Measurements from ENCODE around the gene GTPBP10.

GTPBP10 gene

GRCh38 chr7:90424720-90425119, 78.2 kb downstream of the GTPBP10 start:
- TF ChIP-seq EZH2phosphoT487 (IDR thresholded peaks at IDR 0.05; ENCODE audit: borderline replicate concordance, low read length), result no peak
- no peak for TF ChIP-seq CTCF (IDR thresholded peaks at IDR 0.05; ENCODE audit: low read depth, low read length, poor library complexity, severe bottlenecking)
- Histone ChIP-seq H3K4me1 (ENCODE audit: control insufficient read depth, low read length) (no peaks in the 10 kb centered on the region), H3K36me3 (ENCODE audit: control insufficient read depth, low read length) (no peaks in the 10 kb centered on the region), H3K9me3 (ENCODE audit: control insufficient read depth, insufficient read depth, low read length) (no peaks in the 10 kb centered on the region), H3K79me2 (ENCODE audit: control insufficient read depth, low read length) (no peaks in the 10 kb centered on the region), H3K27me3 (ENCODE audit: control insufficient read depth, low read length) (no peaks in the 10 kb centered on the region), H3F3A (ENCODE audit: control insufficient read depth, insufficient read depth) (no peaks in the 10 kb centered on the region), H4K20me1 (ENCODE audit: control insufficient read depth, insufficient read depth, low read depth, low read length) (no peaks in the 10 kb centered on the region), H3K27ac (ENCODE audit: low read depth, low read length) (no peak overlapping the region), H3K4me2 (ENCODE audit: low read length) (no peak overlapping the region), H3K4me3 (ENCODE audit: low read length) (no peak overlapping the region), H3K9me2 (replicated peaks; ENCODE audit: control insufficient read depth, low read length) (no peaks in the 10 kb centered on the region)

GRCh38 chr7:90425376-90425775, 78.9 kb downstream of the GTPBP10 start:
- H3K4me1 ChIP-seq (ENCODE audit: control insufficient read depth, low read length), result no peaks in the 10 kb centered on the region
- no peaks in the 10 kb centered on the region for H3K9me3 ChIP-seq (ENCODE audit: control insufficient read depth, insufficient read depth, low read length)
- no peaks in the 10 kb centered on the region for H4K20me1 ChIP-seq (ENCODE audit: control insufficient read depth, insufficient read depth, low read depth, low read length)
- H3K27ac ChIP-seq (ENCODE audit: low read depth, low read length), result no peak overlapping the region
- TF ChIP-seq CTCF (IDR thresholded peaks at IDR 0.05; ENCODE audit: low read depth, low read length, poor library complexity, severe bottlenecking) (no peak), EZH2phosphoT487 (IDR thresholded peaks at IDR 0.05; ENCODE audit: borderline replicate concordance, low read length) (no peak)
- no peaks in the 10 kb centered on the region for H3K27me3 ChIP-seq (ENCODE audit: control insufficient read depth, low read length)
- no peak overlapping the region for H3K4me2 ChIP-seq (ENCODE audit: low read length)
- H3K4me3 ChIP-seq (ENCODE audit: low read length), result no peak overlapping the region
- no peaks in the 10 kb centered on the region for H3K79me2 ChIP-seq (ENCODE audit: control insufficient read depth, low read length)
- no peaks in the 10 kb centered on the region for H3K9me2 ChIP-seq (replicated peaks; ENCODE audit: control insufficient read depth, low read length)
- no peaks in the 10 kb centered on the region for H3F3A ChIP-seq (ENCODE audit: control insufficient read depth, insufficient read depth)
- H3K36me3 ChIP-seq (ENCODE audit: control insufficient read depth, low read length), result no peaks in the 10 kb centered on the region

GRCh38 chr7:90430614-90431460, 84.3 kb downstream of the GTPBP10 start:
- Histone ChIP-seq H3F3A (ENCODE audit: control insufficient read depth, insufficient read depth) (no peaks in the 10 kb centered on the region), H3K27ac (ENCODE audit: low read depth, low read length) (no peak overlapping the region), H4K20me1 (ENCODE audit: control insufficient read depth, insufficient read depth, low read depth, low read length) (no peaks in the 10 kb centered on the region), H3K9me2 (replicated peaks; ENCODE audit: control insufficient read depth, low read length) (no peaks in the 10 kb centered on the region), H3K27me3 (ENCODE audit: control insufficient read depth, low read length) (no peaks in the 10 kb centered on the region), H3K4me3 (ENCODE audit: low read length) (no peak overlapping the region), H3K36me3 (ENCODE audit: control insufficient read depth, low read length) (no peaks in the 10 kb centered on the region), H3K9me3 (ENCODE audit: control insufficient read depth, insufficient read depth, low read length) (peaks cover 20% of the 10 kb centered on the region), H3K4me2 (ENCODE audit: low read length) (no peak overlapping the region), H3K79me2 (ENCODE audit: control insufficient read depth, low read length) (no peaks in the 10 kb centered on the region), H3K4me1 (ENCODE audit: control insufficient read depth, low read length) (no peaks in the 10 kb centered on the region)
- TF ChIP-seq CTCF (IDR thresholded peaks at IDR 0.05; ENCODE audit: low read depth, low read length, poor library complexity, severe bottlenecking), result no peak
- no peak for TF ChIP-seq EZH2phosphoT487 (IDR thresholded peaks at IDR 0.05; ENCODE audit: borderline replicate concordance, low read length)

All from DOHH2 (cell line).